Measurements from ENCODE around the gene FUNDC1. TPM values are rescaled to one million over a fixed set of nuclear protein-coding genes. Genes with fewer than 3 reads are reported as not detected.

Gene FUNDC1
- total and polyA plus RNA-seq, 4 donors, result 3.1 to 6.2 (median 4.7) TPM

DNA sequence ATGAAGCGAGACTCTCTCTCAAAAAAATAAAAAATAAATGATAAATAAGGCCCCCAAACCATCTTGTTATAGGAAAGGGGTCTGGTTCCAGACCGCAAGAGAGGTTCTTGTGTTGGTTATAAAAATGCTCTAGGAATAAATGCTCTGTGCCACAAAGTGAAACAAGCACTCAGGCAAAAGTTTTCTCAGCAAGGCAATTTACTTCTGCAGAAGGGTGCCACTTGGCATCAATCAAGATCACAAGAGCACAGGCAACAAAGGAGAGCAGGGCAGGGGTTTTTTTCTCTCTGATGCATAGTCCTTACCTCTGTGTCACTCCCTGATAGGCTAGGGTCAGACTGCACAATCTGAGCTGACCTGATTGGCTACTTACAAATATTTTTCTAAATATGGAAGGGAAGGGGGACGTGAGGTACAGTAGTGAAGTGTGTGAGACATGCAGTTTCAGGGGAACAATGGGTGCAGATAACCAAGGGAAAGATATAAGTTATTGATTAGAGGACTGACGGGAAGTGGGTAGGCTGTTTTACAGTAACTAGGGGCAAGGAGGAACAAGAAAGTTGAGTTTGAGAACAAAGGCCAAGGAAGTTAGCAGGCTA is 29.8 kb upstream of the FUNDC1 start:
- Histone ChIP-seq H3K27me3 (ENCODE audit: control insufficient read depth in 4 of 4, insufficient read depth in 4 of 4, low read length in 3 of 4) (no peaks in the 10 kb centered on the region), H3K9ac (ENCODE audit: low read depth in 1 of 2, low read length in 2 of 2) (no peak overlapping the region), H3K4me1 (ENCODE audit: control insufficient read depth in 4 of 4, insufficient read depth in 4 of 4, low read length in 3 of 4) (no peaks in the 10 kb centered on the region), H3K9me3 (ENCODE audit: control insufficient read depth in 4 of 4, low read length in 3 of 4) (peaks cover 0 to 14% (median 2%) of the 10 kb centered on the region in 4 donors), H3K4me3 (ENCODE audit: low read depth in 1 of 3, low read length in 3 of 3) (no peak overlapping the region), H3K27ac (ENCODE audit: low read depth in 1 of 2, low read length in 2 of 2) (no peak overlapping the region), H3K36me3 (ENCODE audit: control insufficient read depth in 4 of 4, insufficient read depth in 3 of 4, low read depth in 1 of 4, low read length in 3 of 4) (no peaks in the 10 kb centered on the region)
- TF ChIP-seq EGR1 (IDR thresholded peaks at IDR 0.05; ENCODE audit: low read depth in 2 of 2) (no peak), NR2F2 (IDR thresholded peaks at IDR 0.05) (no peak), JUND (IDR thresholded peaks at IDR 0.05) (no peak), GABPA (IDR thresholded peaks at IDR 0.05 in 1 of 2, conservative IDR thresholded peaks at IDR 0.05 in 1 of 2) (no peak), RXRA (IDR thresholded peaks at IDR 0.05) (no peak), HNF4A (conservative IDR thresholded peaks at IDR 0.05) (no peak), FOXA1 (IDR thresholded peaks at IDR 0.05) (no peak)
- TF ChIP-seq, protein P1, sequence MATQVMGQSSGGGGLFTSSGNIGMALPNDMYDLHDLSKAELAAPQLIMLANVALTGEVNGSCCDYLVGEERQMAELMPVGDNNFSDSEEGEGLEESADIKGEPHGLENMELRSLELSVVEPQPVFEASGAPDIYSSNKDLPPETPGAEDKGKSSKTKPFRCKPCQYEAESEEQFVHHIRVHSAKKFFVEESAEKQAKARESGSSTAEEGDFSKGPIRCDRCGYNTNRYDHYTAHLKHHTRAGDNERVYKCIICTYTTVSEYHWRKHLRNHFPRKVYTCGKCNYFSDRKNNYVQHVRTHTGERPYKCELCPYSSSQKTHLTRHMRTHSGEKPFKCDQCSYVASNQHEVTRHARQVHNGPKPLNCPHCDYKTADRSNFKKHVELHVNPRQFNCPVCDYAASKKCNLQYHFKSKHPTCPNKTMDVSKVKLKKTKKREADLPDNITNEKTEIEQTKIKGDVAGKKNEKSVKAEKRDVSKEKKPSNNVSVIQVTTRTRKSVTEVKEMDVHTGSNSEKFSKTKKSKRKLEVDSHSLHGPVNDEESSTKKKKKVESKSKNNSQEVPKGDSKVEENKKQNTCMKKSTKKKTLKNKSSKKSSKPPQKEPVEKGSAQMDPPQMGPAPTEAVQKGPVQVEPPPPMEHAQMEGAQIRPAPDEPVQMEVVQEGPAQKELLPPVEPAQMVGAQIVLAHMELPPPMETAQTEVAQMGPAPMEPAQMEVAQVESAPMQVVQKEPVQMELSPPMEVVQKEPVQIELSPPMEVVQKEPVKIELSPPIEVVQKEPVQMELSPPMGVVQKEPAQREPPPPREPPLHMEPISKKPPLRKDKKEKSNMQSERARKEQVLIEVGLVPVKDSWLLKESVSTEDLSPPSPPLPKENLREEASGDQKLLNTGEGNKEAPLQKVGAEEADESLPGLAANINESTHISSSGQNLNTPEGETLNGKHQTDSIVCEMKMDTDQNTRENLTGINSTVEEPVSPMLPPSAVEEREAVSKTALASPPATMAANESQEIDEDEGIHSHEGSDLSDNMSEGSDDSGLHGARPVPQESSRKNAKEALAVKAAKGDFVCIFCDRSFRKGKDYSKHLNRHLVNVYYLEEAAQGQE (IDR thresholded peaks at IDR 0.05), result no peak
- TF ChIP-seq, protein P2, sequence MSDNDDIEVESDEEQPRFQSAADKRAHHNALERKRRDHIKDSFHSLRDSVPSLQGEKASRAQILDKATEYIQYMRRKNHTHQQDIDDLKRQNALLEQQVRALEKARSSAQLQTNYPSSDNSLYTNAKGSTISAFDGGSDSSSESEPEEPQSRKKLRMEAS (IDR thresholded peaks at IDR 0.05), result no peak
- no peak for DNase-seq (ENCODE audit: low spot score)
- 89% methylated on average over 4 of the region's 4 CpGs for WGBS

DNA sequence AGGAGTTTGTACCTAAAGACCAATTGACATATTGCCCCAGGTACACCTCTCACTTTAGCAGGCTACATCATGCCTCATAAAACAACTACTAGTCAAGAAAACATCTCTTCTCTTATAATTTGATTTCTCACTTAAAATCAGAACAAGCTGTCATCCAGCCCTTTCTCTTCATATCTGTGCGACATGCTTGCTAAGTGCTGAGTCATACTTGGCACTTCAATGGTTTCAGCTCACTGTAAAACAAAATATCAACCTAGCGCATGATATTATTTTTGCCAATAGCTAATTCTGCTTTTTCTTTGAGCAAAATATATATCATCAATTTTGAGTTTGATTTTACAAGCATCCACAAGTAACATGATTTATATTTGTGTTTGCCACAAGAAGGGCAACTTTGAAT is 27.9 kb upstream of the FUNDC1 start:
- no peak for DNase-seq (ENCODE audit: low spot score)
- Histone ChIP-seq H3K27me3 (ENCODE audit: control insufficient read depth in 4 of 4, insufficient read depth in 4 of 4, low read length in 3 of 4) (no peaks in the 10 kb centered on the region), H3K4me1 (ENCODE audit: control insufficient read depth in 4 of 4, insufficient read depth in 4 of 4, low read length in 3 of 4) (no peaks in the 10 kb centered on the region), H3K9ac (ENCODE audit: low read depth in 1 of 2, low read length in 2 of 2) (no peak overlapping the region), H3K36me3 (ENCODE audit: control insufficient read depth in 4 of 4, insufficient read depth in 3 of 4, low read depth in 1 of 4, low read length in 3 of 4) (no peaks in the 10 kb centered on the region), H3K4me3 (ENCODE audit: low read depth in 1 of 3, low read length in 3 of 3) (no peak overlapping the region), H3K9me3 (ENCODE audit: control insufficient read depth in 4 of 4, low read length in 3 of 4) (peaks cover 0 to 14% (median 2%) of the 10 kb centered on the region in 4 donors), H3K27ac (ENCODE audit: low read depth in 1 of 2, low read length in 2 of 2) (no peak overlapping the region)
- TF ChIP-seq GABPA (IDR thresholded peaks at IDR 0.05 in 1 of 2, conservative IDR thresholded peaks at IDR 0.05 in 1 of 2), result no peak
- TF ChIP-seq, protein P3, sequence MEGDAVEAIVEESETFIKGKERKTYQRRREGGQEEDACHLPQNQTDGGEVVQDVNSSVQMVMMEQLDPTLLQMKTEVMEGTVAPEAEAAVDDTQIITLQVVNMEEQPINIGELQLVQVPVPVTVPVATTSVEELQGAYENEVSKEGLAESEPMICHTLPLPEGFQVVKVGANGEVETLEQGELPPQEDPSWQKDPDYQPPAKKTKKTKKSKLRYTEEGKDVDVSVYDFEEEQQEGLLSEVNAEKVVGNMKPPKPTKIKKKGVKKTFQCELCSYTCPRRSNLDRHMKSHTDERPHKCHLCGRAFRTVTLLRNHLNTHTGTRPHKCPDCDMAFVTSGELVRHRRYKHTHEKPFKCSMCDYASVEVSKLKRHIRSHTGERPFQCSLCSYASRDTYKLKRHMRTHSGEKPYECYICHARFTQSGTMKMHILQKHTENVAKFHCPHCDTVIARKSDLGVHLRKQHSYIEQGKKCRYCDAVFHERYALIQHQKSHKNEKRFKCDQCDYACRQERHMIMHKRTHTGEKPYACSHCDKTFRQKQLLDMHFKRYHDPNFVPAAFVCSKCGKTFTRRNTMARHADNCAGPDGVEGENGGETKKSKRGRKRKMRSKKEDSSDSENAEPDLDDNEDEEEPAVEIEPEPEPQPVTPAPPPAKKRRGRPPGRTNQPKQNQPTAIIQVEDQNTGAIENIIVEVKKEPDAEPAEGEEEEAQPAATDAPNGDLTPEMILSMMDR (IDR thresholded peaks at IDR 0.05; ENCODE audit: low read depth, low read length, missing input control), result no peak
- TF ChIP-seq, protein P1 (IDR thresholded peaks at IDR 0.05), result no peak
- WGBS, result 89% methylated on average over 2 of the region's 2 CpGs

All from liver (tissue), 9 donors.